T-helper 1 cell treated with Interleukin-12 subunit alpha and Interleukin-12 subunit beta and Interleukin-4 antibody, amounts not matched to agents 30 μg/mL and 1 μg/mL, for 36 hours (primary cell): ENCODE results near the gene KRT86.
"Not testable (repeated sequence)": the region's sequence is repeated elsewhere in the genome, so short reads cannot be mapped to it uniquely, and the experiment has no call there.

Source experiments
- H3K27ac Mint-ChIP-seq: one replicate; pipeline ENCODE4 v1.8.0; 2021; ENCODE audit warnings: mild to moderate bottlenecking, mixed read lengths
- H3K27me3 Mint-ChIP-seq: one replicate; pipeline ENCODE4 v1.8.0; 2021; ENCODE audit warnings: low read depth, mixed read lengths
- H3K36me3 Mint-ChIP-seq: one replicate; pipeline ENCODE4 v1.8.0; 2021; ENCODE audit warnings: low read depth, mixed read lengths
- H3K4me1 Mint-ChIP-seq: one replicate; pipeline ENCODE4 v1.8.0; 2021; ENCODE audit warnings: low read depth, mixed read lengths
- H3K4me3 Mint-ChIP-seq: one replicate; pipeline ENCODE4 v1.8.0; 2021; ENCODE audit warnings: mild to moderate bottlenecking, moderate library complexity, mixed read lengths
- H3K9me3 Mint-ChIP-seq: one replicate; pipeline ENCODE4 v1.8.0; 2021; ENCODE audit warnings: mixed read lengths

The KRT86 gene

DNA sequence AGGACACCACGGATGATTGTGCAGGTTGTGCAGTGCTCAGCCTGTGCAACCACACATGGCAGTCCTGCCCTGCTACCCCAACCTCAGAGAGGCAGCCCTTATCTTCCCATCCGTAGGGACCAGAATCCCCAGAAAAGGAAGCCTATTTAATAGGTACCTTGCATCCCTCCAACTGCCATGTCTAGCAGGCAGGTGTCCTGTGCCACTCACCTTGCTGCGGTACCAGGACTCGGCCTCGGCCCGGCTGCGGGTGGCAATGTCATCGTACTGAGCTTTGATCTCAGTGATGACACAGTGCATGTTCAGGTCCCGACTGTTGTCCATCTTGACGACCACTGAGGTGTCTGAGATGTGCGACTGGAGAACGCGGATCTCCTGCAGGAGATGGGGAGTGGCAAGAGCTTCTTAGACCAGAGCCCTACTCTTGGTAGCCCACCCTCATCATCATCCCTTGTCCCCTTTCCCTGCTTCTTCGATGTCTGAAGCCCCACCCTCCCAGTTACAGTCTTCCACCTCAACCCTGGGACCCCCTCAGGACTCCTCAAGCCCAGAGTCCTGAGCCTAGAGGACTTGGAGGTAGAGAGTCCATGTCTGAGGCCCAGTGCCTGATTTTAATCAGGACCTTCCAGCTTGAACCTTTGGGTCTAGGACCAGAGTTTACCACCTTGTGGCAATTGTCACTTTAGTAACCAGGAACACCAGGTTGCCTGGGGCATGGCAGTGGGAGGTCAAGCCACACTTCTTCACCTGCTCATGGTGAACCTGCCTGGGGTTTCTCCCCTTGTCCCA lies 20.9 kb upstream of the KRT86 start:
- peaks cover 55% of the 10 kb centered on the region for H3K36me3 Mint-ChIP-seq
- H3K4me1 Mint-ChIP-seq = peaks cover 39% of the 10 kb centered on the region
- H3K9me3 Mint-ChIP-seq = no peaks in the 10 kb centered on the region
- peak overlapping the region; percentile 64 for H3K27ac Mint-ChIP-seq
- no peak overlapping the region for H3K4me3 Mint-ChIP-seq
- peaks cover 41% of the 10 kb centered on the region for H3K27me3 Mint-ChIP-seq

DNA sequence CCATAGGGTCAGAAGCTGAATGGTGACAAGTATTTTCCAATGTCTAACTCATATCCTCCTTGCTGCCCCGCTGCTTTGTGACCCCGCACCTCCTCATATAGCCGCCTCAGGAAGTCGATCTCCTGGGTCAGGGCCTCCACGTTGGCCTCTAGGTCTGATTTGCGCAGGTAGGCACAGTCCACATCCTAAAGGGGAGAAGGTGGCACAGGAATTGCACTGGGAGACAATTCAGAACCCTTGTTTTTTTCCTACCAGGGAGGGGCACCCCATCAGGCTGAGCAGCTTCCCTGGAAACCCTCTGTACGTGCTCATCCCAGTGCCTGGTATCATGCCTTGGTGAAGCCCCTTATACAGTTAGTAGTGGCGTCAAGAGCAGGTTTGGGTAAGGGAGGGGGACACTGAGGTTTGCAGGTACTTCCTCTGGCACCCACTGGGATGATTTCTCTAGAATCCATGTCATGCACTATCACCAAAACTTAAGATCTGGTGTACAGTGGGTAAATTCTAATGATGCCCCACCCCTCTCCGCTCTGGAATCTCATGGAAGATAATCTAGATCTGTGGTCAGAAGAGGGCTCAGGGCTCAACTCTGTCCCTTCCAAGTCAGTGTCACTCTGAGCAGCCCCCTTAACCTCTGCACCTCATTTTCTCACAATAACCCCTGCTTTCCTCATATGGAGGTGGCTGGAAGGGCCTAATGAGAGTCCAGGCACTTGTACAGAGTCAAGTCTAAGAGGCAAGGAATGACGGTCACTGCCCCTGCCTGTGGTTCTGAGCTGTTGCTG lies 20.1 kb upstream of the KRT86 start:
- H3K36me3 Mint-ChIP-seq = peaks cover 56% of the 10 kb centered on the region
- peaks cover 34% of the 10 kb centered on the region for H3K4me1 Mint-ChIP-seq
- H3K4me3 Mint-ChIP-seq = no peak overlapping the region
- no peaks in the 10 kb centered on the region for H3K9me3 Mint-ChIP-seq
- H3K27ac Mint-ChIP-seq = no peak overlapping the region
- peaks cover 48% of the 10 kb centered on the region for H3K27me3 Mint-ChIP-seq

- Mint-ChIP-seq H3K27ac (no peak overlapping the region), H3K9me3 (no peaks in the 10 kb centered on the region), H3K4me1 (peaks cover 31% of the 10 kb centered on the region), H3K4me3 (no peak overlapping the region), H3K36me3 (peaks cover 54% of the 10 kb centered on the region), H3K27me3 (peaks cover 50% of the 10 kb centered on the region)
Observed at GRCh38 chr12:52254965-52255751, 19.3 kb upstream of the KRT86 start.

DNA sequence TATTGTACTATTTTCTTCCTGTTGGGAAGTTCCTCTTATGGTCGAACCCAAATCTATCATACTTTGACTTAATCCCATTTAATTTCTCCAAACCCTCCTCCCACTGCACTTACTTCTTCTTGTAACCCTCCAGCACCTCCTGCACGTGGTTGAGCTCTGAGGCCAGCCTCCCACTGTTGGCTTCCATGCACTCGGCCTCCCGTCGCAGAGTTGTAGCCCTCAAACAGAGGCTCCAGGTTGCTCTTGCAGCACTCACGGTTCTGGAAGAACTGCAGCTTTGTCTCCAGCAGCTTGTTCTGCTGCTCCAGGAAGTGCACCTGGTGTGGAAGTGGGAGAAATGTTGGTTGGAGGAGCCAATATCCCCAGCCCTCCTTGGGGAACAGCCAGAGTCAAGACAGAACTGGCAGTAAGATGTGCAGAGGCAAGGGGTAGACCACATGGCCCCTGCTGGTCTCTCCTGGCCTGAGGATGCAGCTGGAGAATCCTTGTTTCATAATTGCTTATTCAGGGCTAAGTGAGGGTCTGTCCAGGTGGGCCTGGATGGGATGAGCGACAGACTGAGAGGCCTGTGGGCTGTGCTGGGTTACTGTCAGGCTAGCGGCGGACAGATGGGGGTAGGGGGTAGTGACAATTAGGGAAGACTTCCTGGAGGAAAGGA lies 18.4 kb upstream of the KRT86 start:
- peaks cover 33% of the 10 kb centered on the region for H3K4me1 Mint-ChIP-seq
- H3K9me3 Mint-ChIP-seq = no peaks in the 10 kb centered on the region
- no peak overlapping the region for H3K4me3 Mint-ChIP-seq

DNA sequence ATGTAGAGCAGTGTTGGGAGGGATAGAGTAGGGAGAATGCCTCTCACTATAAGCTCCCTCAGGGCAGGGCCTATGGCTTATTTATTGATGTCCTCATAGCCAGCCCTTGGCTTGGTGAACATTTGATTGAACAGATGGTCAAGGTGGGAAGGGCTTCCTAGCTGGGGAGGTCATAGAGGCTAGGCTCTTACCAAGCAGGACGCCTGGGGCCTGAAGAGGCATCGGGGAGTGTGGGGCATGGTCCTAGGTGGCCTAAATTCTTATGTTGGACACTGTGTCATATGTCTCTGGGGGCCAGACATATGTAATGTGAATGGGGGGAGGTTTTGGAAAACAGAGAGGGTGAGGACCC lies 17.9 kb upstream of the KRT86 start:
- Mint-ChIP-seq H3K36me3 (peaks cover 56% of the 10 kb centered on the region), H3K4me3 (no peak overlapping the region)

More for the DNA sequence above, 18.4 kb upstream of the KRT86 start:
- no peak overlapping the region for H3K27ac Mint-ChIP-seq
- peaks cover 57% of the 10 kb centered on the region for H3K36me3 Mint-ChIP-seq
- peaks cover 59% of the 10 kb centered on the region for H3K27me3 Mint-ChIP-seq

GRCh38 chr12:52257074-52257551 lies 17.3 kb upstream of the KRT86 start:
- Mint-ChIP-seq H3K27me3 (peaks cover 65% of the 10 kb centered on the region), H3K27ac (no peak overlapping the region), H3K4me1 (peaks cover 24% of the 10 kb centered on the region), H3K9me3 (no peaks in the 10 kb centered on the region), H3K36me3 (peaks cover 57% of the 10 kb centered on the region), H3K4me3 (no peak overlapping the region)

More for the DNA sequence above, 17.9 kb upstream of the KRT86 start:
- Mint-ChIP-seq H3K27ac (no peak overlapping the region), H3K9me3 (no peaks in the 10 kb centered on the region), H3K27me3 (peaks cover 62% of the 10 kb centered on the region), H3K4me1 (peaks cover 30% of the 10 kb centered on the region)

DNA sequence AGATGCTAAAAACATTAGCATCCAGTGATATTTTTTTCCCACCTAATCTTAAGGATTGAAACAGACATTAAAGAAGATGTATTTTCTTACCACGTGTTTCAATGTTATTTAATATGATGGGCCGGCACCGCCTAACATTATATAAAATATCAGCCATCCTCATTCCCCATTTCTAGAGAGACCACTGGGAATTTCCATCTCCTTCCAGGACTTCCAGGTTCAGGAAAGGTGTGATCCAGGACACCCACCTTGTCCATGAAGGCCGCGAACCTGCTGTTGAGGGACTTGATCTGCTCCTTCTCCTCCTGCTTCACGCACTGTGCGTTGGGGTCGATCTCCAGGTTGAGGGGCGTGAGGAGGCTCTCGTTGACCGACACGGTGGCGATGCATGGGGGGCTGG lies 16.5 kb upstream of the KRT86 start:
- not testable (repeated sequence) for H3K9me3 Mint-ChIP-seq, H3K27ac Mint-ChIP-seq, H3K4me3 Mint-ChIP-seq
- Mint-ChIP-seq H3K4me1 (peaks cover 20% of the 10 kb centered on the region), H3K36me3 (peaks cover 54% of the 10 kb centered on the region), H3K27me3 (peaks cover 70% of the 10 kb centered on the region)

- peaks cover 49% of the 10 kb centered on the region for H3K36me3 Mint-ChIP-seq
- H3K4me1 Mint-ChIP-seq = peaks cover 16% of the 10 kb centered on the region
- no peak overlapping the region for H3K4me3 Mint-ChIP-seq
- peaks cover 71% of the 10 kb centered on the region for H3K27me3 Mint-ChIP-seq
- H3K27ac Mint-ChIP-seq = no peak overlapping the region
- H3K9me3 Mint-ChIP-seq = no peaks in the 10 kb centered on the region
Observed at GRCh38 chr12:52258335-52258901, 16.0 kb upstream of the KRT86 start.

- peaks cover 71% of the 10 kb centered on the region for H3K27me3 Mint-ChIP-seq
- peaks cover 47% of the 10 kb centered on the region for H3K36me3 Mint-ChIP-seq
- H3K4me3 Mint-ChIP-seq = no peak overlapping the region
- peaks cover 12% of the 10 kb centered on the region for H3K4me1 Mint-ChIP-seq
- no peaks in the 10 kb centered on the region for H3K9me3 Mint-ChIP-seq
- H3K27ac Mint-ChIP-seq = no peak overlapping the region
Observed at GRCh38 chr12:52259657-52260243, 14.7 kb upstream of the KRT86 start.

DNA sequence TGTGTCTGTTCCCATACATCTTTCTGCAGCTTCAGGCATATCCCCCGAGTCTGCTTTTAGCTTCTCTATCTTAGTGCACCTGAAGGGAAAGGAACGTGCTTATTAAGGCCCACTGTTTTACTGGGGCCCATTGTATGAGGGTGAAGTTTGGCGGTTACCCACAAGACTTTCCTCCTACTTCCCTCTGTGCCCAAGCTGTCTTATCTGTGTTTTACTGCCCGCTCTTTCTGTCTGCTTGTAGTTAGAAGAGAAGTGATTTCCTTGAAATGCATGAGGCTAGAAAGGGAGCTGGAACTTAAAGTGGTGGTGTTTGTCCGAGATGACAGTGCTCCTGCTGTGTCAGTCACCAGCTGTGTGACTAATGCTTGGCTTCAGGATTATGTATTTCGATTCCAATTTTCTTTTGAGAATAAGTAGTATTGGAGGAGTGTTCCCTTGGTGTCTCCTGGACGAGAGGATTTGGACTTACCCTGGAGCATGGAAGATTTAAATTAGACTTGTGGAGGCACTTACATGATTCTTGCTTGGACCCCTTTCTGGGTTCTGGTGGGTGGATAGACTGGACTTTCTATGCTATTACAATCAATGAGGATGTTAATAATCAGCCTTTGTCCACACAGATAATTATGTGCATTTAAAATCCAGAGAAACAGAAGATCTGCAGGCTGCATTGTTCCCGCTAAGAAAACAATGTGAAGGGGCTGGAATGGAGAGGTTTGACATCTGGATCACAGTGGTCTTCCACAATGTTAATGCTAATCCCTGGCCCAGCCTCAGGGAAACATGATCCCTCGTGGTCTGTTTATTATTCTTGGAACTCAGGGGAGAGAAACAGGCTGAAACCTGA lies 13.9 kb upstream of the KRT86 start:
- no peak overlapping the region for H3K4me3 Mint-ChIP-seq
- peaks cover 12% of the 10 kb centered on the region for H3K4me1 Mint-ChIP-seq
- peaks cover 47% of the 10 kb centered on the region for H3K36me3 Mint-ChIP-seq
- H3K27ac Mint-ChIP-seq = peak overlapping the region; percentile 47
- H3K9me3 Mint-ChIP-seq = no peaks in the 10 kb centered on the region
- peaks cover 62% of the 10 kb centered on the region for H3K27me3 Mint-ChIP-seq

GRCh38 chr12:52261208-52261484 lies 13.3 kb upstream of the KRT86 start:
- Mint-ChIP-seq H3K4me1 (peaks cover 11% of the 10 kb centered on the region), H3K27ac (no peak overlapping the region), H3K9me3 (no peaks in the 10 kb centered on the region), H3K36me3 (peaks cover 43% of the 10 kb centered on the region), H3K27me3 (peaks cover 61% of the 10 kb centered on the region), H3K4me3 (no peak overlapping the region)

- Mint-ChIP-seq H3K27me3 (peaks cover 49% of the 10 kb centered on the region), H3K4me1 (peaks cover 11% of the 10 kb centered on the region), H3K36me3 (peaks cover 41% of the 10 kb centered on the region), H3K4me3 (no peak overlapping the region), H3K9me3 (no peaks in the 10 kb centered on the region), H3K27ac (no peak overlapping the region)
Observed at GRCh38 chr12:52262286-52262685, 12.2 kb upstream of the KRT86 start.
